Fibroblast of upper back skin (primary cell): Measurements from ENCODE around the gene GALNT10.

Source experiments
- DNase-seq: peaks from one replicate; pipeline ENCODE4 v3.0.0-alpha.2; 2013

Gene GALNT10

GRCh38 chr5:154358516-154359220 lies 168.1 kb downstream of the GALNT10 start:
- DNase-seq, result peak; percentile 57

- DNase-seq, result no peak
Measured at GRCh38 chr5:154359221-154359573, 168.7 kb downstream of the GALNT10 start.

- peak; percentile 56 for DNase-seq
Measured at GRCh38 chr5:154360241-154360640, 169.7 kb downstream of the GALNT10 start.

GRCh38 chr5:154363411-154363810 lies 172.9 kb downstream of the GALNT10 start:
- no peak for DNase-seq

- no peak for DNase-seq
Measured at GRCh38 chr5:154364771-154365170, 174.2 kb downstream of the GALNT10 start.

- no peak for DNase-seq
Measured at GRCh38 chr5:154365823-154366222, 175.3 kb downstream of the GALNT10 start.

GRCh38 chr5:154366353-154366752 lies 175.8 kb downstream of the GALNT10 start:
- peak; percentile 58 for DNase-seq

- peak; percentile 65 for DNase-seq
Measured at GRCh38 chr5:154367101-154367500, 176.6 kb downstream of the GALNT10 start.

GRCh38 chr5:154368041-154368800 lies 177.7 kb downstream of the GALNT10 start:
- peak; percentile 97 for DNase-seq

GRCh38 chr5:154369682-154370081 lies 179.1 kb downstream of the GALNT10 start:
- peak; percentile 43 for DNase-seq

- DNase-seq, result peak; percentile 79
Measured at GRCh38 chr5:154370119-154370518, 179.6 kb downstream of the GALNT10 start.

- DNase-seq, result no peak
Measured at GRCh38 chr5:154370813-154371212, 180.3 kb downstream of the GALNT10 start.

- peak; percentile 94 for DNase-seq
Measured at GRCh38 chr5:154371687-154372086, 181.2 kb downstream of the GALNT10 start.

GRCh38 chr5:154372661-154373060 lies 182.1 kb downstream of the GALNT10 start:
- DNase-seq, result no peak

- no peak for DNase-seq
Measured at GRCh38 chr5:154373326-154373725, 182.8 kb downstream of the GALNT10 start.

- no peak for DNase-seq
Measured at GRCh38 chr5:154373729-154374179, 183.2 kb downstream of the GALNT10 start.

GRCh38 chr5:154374264-154374663 lies 183.7 kb downstream of the GALNT10 start:
- no peak for DNase-seq

- no peak for DNase-seq
Measured at GRCh38 chr5:154375329-154376008, 184.9 kb downstream of the GALNT10 start.

- DNase-seq, result no peak
Measured at GRCh38 chr5:154376481-154376880, 185.9 kb downstream of the GALNT10 start.

- no peak for DNase-seq
Measured at GRCh38 chr5:154377754-154378533, 187.4 kb downstream of the GALNT10 start.

GRCh38 chr5:154380263-154380662 lies 189.7 kb downstream of the GALNT10 start:
- no peak for DNase-seq

GRCh38 chr5:154384480-154385235 lies 194.1 kb downstream of the GALNT10 start:
- no peak for DNase-seq
